ENCODE results near the gene ZNF267. TPM values are rescaled to one million over a fixed set of nuclear protein-coding genes. Genes with fewer than 3 reads are reported as not detected.
"Not testable (repeated sequence)": the region's sequence is repeated elsewhere in the genome, so short reads cannot be mapped to it uniquely, and the experiment has no call there.

ZNF267 gene
- total RNA-seq, 1 donor from 2014 or later, result 17.7 TPM

DNA sequence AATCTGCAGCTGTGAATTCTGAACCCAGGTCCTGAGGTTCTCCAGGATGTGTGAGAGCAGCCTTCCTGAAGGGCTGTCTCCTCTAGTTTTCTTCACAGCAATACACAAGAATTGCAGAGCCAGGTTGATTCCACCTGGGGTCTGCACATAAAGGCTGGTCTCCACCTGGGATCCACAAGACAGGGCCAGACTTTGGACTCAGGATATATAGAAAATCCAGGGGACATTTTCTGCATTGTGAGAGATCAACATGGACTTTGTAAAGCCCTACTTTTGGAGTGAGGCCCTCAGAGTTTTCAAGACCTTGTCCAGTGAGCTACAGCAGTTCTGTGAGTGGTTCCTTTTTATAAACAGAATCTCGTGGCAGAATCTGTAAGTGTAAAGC, 6.3 kb downstream of the ZNF267 start:
- DNase-seq, result no peak

DNA sequence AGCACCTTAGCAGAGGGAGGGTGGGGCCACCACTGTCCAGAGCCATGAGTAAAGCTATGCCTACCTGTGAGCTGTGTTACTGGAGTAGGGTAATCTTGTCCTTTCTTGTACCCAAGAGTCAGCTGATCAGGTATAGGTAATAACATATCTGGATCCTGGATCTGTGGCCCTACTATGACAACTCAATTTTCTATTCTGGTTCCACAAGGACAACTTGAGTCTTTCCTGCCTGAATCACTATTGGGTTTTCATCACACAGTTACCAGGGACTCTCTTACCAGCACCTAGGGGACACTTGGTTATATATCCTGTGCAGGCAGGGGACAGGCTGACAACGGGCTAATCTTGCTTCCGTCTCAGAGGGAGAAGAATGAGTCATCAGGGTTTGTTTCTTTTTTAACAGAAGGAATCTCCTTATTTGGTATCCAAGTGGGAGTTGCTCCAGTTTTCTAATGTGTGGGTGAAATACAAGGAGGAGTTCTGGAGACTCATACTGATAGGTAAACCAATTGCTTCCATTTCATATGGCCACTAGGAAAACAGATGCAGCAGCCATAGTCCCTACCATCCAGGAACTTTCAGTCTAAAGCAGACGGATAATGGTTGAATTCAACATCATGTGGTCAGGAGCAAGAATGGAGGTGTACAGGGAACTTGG, 6.8 kb downstream of the ZNF267 start:
- DNase-seq, result no peak

DNA sequence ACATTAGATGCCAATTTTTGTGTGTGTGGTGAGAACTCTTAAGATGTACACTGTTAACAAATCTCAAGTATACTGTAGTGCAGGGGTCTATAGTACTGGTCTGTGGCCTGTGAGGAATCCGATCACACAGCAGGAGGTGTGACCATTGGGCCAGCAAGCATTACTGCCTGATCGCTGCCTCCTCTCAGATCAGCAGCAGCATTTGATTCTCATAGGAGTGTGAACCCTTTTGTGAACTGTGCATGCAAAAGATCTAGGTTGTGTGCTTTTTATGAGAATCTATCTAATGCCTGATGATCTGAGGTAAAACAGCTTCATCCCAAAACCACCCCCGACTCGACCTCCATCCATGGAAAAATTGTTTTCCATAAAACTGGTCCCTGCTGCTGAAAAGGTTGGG, 12.6 kb downstream of the ZNF267 start:
- no peak for DNase-seq

DNA sequence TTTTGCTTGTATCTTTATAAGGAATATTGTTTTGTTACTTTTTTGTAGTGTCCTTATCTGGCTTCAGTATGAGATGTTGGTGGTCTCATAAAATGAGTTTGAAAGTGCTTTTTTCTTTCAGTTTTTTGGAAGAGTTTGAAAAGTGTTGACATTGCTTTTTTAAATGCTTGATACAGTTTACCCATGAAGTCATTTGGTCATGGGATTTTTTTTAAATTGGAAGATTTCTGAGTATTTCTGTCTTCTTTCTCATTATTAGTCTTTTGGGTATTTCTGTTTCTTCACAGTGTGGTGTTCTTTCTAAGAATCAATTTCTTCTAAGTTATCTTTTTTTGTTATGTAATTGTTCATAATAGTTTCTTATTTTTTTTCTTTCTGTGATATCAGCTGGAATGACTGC, 15.1 kb downstream of the ZNF267 start:
- no peak for DNase-seq

DNA sequence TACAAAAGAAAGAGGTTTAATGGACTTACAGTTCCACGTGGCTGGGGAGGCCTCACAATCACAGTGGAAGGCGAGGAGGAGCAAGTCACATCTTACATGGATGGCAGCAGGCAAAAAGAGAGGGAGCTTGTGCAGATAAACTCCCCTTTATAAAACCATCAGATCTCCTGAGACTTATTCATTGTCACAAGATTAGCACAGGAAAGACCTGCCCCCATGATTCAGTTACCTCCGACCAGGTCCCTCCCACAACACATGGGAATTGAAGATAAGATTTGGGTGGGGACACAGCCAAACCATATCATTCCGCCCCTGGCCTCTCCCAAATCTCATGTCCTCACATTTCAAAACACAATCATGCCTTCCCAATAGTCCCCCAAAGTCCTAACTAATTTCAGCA, 18.5 kb downstream of the ZNF267 start:
- not testable (repeated sequence) for DNase-seq

DNA sequence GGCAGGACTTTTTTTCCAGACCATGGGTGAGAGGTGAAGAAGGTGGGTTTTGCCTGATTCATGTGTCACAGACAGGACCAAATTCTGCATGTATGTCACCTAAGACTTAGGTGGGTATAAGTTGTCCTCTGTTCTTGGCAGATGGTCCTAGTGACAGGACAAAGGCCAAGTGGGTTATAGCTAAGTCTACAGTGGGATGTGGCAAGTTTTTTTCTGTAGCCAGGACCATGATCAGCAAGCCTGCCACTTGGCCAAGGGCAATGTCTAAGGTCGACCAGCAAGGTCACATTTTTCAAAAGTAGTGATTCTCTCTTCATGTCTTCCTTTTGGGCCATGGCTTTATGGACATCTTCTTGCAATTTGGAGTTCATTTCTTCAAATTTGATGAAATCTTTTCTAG, 20.2 kb downstream of the ZNF267 start:
- no peak for DNase-seq

DNA sequence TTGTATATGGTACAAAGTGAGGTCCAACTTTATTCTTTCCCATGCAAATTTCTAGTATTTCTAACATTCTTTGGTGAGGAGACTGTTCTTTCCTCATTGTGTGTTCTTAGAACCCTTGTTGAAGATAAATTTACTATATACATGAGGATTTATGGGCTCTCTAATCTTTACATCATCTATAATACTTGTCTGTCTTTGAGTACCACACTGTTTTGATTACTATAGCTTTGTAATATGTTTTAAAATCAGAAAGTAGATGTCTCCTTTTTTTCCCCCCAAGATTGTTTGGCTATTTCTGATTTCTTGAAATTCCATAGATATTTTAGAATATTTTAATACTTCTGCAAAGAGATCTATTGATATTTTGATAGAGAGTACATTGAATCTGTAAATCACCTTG, 23.7 kb downstream of the ZNF267 start:
- no peak for DNase-seq

DNA sequence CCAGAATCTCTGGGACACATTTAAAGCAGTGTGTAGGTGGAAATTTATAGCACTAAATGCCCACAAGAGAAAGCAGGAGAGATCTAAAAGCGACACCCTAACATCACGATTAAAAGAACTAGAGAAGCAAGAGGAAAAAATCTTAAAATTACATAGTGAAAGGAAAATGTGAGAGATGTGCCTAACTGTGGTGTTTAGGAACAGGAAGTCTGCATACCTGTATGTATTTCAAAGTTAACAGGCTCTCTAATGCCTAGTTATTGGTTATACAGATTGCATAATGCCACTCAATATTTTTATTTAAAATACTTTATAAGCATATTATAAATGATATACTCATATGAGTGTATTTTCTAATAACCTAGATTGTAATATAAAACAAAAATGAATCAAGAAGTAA, 25.9 kb downstream of the ZNF267 start:
- DNase-seq, result no peak

DNA sequence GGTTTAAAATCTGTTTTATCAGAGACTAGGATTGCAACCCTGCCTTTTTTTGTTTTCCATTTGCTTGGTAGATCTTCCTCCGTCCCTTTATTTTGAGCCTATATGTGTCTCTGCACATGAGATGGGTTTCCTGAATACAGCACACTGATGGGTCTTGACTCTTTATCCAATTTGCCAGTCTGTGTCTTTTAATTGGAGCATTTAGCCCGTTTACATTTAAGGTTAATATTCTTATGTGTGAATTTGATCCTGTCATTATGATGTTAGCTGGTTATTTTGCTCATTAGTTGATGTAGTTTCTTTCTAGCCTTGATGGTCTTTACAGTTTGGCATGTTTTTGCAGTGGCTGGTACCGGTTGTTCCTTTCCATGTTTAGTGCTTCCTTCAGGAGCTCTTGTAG, 31.0 kb downstream of the ZNF267 start:
- not testable (repeated sequence) for DNase-seq

DNA sequence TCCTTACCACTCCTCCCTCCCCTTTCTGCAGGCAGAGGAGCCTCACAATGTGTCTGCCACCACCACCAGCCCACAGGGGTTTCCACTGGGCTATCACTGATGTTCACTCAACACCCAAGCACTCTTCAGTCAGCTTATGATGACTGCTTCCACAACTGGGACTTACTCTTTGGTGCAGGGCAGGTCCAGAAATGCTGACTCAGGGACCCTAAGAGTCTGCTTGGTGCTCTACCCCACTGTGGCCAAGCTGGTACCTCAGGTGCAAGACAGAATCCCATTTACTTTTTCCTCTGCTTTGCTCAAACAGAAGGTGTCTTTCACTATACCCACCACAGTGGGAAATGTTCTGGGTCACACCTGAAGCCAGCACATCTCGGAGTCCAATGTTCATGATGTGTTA, 40.1 kb downstream of the ZNF267 start:
- no peak for DNase-seq

DNA sequence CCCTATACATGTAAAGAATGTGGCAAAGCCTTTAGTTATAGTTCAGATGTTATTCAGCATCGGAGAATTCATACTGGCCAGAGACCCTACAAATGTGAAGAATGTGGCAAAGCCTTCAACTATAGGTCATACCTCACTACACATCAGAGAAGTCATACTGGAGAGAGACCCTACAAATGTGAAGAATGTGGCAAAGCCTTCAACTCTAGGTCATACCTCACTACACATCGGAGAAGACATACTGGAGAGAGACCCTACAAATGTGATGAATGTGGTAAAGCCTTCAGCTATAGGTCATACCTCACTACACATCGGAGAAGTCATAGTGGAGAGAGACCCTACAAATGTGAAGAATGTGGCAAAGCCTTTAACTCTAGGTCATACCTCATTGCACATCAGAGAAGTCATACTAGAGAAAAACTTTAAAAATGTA, 42.5 kb downstream of the ZNF267 start:
- DNase-seq, result no peak

DNA sequence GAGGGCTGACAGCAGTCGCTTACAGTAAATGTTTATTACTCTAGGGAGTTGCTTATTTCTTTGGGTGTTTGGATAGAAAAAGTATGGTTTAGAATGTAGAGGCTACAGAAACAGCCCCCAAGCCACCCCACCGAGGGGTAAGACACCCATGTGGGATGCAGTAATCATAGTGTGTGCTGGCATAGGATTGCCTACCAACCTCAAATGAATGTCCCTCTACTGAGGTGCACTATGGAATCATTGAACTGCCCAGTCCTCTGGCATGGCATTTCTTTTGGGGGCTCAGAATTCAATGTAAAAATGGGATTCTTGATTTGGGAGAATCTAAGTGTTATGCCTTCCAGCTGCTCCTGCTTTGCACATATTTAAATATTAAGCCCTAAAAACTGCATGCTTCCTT, 46.8 kb downstream of the ZNF267 start:
- DNase-seq, result no peak

DNA sequence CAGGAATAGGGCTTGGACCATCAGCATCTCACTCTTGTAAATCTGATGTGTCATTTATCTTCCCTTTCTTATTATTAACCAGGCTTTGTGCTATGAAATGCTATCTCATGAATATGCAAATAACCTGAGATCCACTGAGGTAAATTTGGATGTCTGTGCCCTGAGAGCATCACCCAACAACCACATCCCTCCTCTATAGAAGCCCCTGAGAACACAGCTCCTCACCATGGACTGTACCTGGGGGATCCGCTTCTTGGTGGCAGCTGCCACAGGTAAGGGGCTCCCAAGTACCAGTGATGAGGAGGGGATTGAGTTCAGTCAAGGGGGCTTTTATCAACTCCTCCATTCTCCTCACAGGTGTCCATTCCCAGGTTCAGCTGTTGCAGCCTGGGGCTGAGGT, 78.2 kb downstream of the ZNF267 start:
- DNase-seq, result not testable (repeated sequence)

DNA sequence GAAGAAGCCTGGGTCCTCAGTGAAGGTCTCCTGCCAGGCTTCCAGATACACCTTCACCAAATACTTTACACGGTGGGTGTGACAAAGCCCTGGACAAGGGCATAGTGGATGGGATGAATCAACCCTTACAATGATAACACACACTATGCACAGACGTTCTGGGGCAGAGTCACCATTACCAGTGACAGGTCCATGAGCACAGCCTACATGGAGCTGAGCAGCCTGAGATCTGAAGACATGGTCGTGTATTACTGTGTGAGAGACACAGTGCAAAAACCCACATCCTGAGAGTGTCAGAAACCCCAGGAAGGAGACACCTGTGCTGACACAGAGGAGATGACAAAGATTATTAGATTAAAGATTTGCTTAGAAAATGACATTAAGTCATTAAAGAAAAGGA, 78.6 kb downstream of the ZNF267 start:
- not testable (repeated sequence) for DNase-seq

DNA sequence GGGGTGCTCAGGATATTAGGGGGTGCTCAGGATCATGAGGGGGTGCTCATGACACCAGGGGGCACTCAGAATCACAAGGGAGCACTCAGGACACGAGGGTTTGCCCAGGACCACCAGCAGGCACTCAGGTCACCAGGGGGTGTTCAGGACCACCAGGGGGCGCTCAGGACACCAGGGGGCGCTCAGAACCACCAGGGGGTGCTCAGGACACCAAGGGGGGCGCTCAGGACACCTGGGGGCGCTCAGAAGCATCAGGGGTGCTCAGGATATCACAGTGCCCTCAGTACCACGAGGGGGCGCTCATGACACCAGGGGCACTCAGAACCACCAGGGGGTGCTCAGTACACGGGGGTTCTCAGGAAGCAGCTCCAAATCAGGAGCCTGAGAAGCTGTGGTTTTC, 82.6 kb downstream of the ZNF267 start:
- DNase-seq, result not testable (repeated sequence)

DNA sequence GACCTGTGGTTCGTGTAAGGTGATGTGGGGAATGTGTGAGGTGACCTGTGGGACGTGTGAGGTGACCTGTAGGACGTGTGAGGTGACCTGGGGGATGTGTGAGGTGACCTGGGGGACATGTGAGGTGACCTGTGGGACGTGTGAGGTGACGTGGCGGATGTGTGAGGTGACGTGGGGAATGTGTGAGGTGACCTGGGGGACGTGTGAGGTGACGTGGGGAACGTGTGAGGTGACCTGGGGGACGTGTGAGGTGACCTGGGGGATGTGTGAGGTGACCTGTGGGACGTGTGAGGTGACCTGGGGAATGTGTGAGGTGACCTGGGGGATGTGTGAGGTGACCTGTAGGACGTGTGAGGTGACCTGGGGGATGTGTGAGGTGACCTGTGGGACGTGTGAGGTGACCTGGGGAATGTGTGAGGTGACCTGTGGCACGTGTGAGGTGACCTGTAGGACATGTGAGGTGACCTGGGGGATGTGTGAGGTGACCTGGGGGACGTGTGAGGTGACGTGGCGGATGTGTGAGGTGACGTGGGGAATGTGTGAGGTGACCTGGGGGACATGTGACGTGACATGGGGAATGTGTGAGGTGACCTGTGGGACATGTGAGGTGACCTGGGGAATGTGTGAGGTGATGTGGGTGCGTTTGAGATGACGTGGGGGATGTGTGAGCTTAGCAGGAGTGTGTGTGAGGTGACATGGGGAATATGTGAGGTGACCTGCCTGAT, 86.7 kb downstream of the ZNF267 start:
- not testable (repeated sequence) for DNase-seq

Small RNA genes lying within 50 kb of the gene (small RNA-seq; reads per million reads assigned to genes)
- gene AC034105.2 (ENCODE audit: low replicate concordance) (not detected), gene AC034105.4 (ENCODE audit: low replicate concordance) (not detected)

All from skin of body (tissue), 3 donors.